ENCODE data around the gene SYT5. TPM values are rescaled to one million over a fixed set of nuclear protein-coding genes. Genes with fewer than 3 reads are reported as not detected.
"Not testable (repeated sequence)": the region's sequence is repeated elsewhere in the genome, so short reads cannot be mapped to it uniquely, and the experiment has no call there.

SYT5 gene
- total RNA-seq, 1 experiment from 2014 or later: not detected

- DNase-seq (ENCODE audit: low read depth in 1 of 2, low spot score in 2 of 2): no peak
- Histone ChIP-seq H3K4me1 (replicated peaks) (no peaks in the 10 kb centered on the region), H3K4me3 (no peak overlapping the region), H3K27ac (no peak overlapping the region), H3K9me3 (replicated peaks) (no peaks in the 10 kb centered on the region), H3K27me3 (replicated peaks) (peaks cover 12% of the 10 kb centered on the region), H3K36me3 (no peaks in the 10 kb centered on the region)
These were observed 23.7 kb downstream of the SYT5 start for GRCh38 chr19:55156202-55157063.

GRCh38 chr19:55155784-55156183, 24.3 kb downstream of the SYT5 start:
- H3K27ac ChIP-seq; H3K4me1 ChIP-seq (replicated peaks); H3K4me3 ChIP-seq; H3K9me3 ChIP-seq (replicated peaks); DNase-seq (ENCODE audit: low read depth in 1 of 2, low spot score in 2 of 2); H3K36me3 ChIP-seq: not testable (repeated sequence)
- peaks cover 12% of the 10 kb centered on the region for H3K27me3 ChIP-seq (replicated peaks)

GRCh38 chr19:55153652-55154264, 26.3 kb downstream of the SYT5 start:
- no peaks in the 10 kb centered on the region for H3K9me3 ChIP-seq (replicated peaks)
- H3K36me3 ChIP-seq: no peaks in the 10 kb centered on the region
- no peak for DNase-seq (ENCODE audit: low read depth in 1 of 2, low spot score in 2 of 2)
- no peak overlapping the region for H3K4me3 ChIP-seq
- H3K4me1 ChIP-seq (replicated peaks): no peaks in the 10 kb centered on the region
- no peak overlapping the region for H3K27ac ChIP-seq
- H3K27me3 ChIP-seq (replicated peaks): peaks cover 24% of the 10 kb centered on the region

- Histone ChIP-seq H3K4me3 (no peak overlapping the region), H3K4me1 (replicated peaks) (no peaks in the 10 kb centered on the region), H3K9me3 (replicated peaks) (no peaks in the 10 kb centered on the region), H3K27ac (no peak overlapping the region), H3K27me3 (replicated peaks) (peaks cover 29% of the 10 kb centered on the region), H3K36me3 (no peaks in the 10 kb centered on the region)
- no peak for DNase-seq (ENCODE audit: low read depth in 1 of 2, low spot score in 2 of 2)
These were observed 28.1 kb downstream of the SYT5 start for GRCh38 chr19:55152017-55152416.

- DNase-seq (ENCODE audit: low read depth in 1 of 2, low spot score in 2 of 2): no peak
- Histone ChIP-seq H3K9me3 (replicated peaks) (no peaks in the 10 kb centered on the region), H3K4me1 (replicated peaks) (no peaks in the 10 kb centered on the region), H3K36me3 (no peaks in the 10 kb centered on the region), H3K4me3 (no peak within 1 kb of the TSS), H3K27ac (no peak within 1 kb of the TSS), H3K27me3 (replicated peaks) (peaks cover 29% of the 10 kb centered on the region)
These were observed 30.7 kb downstream of the SYT5 start, which contains the start of gene TNNT1 for GRCh38 chr19:55149078-55150003. TNNT1 (minus strand) TSS chr19:55149206; CDS start chr19:55147157, 2,049 bp downstream.

- DNase-seq (ENCODE audit: low read depth in 1 of 2, low spot score in 2 of 2): no peak
- Histone ChIP-seq H3K9me3 (replicated peaks) (no peaks in the 10 kb centered on the region), H3K27ac (no peak overlapping the region), H3K27me3 (replicated peaks) (peaks cover 40% of the 10 kb centered on the region), H3K4me1 (replicated peaks) (no peaks in the 10 kb centered on the region), H3K4me3 (no peak overlapping the region), H3K36me3 (no peaks in the 10 kb centered on the region)
These were observed 32.4 kb downstream of the SYT5 start for GRCh38 chr19:55147545-55148251.

- DNase-seq (ENCODE audit: low read depth in 1 of 2, low spot score in 2 of 2): no peak
These were observed 33.3 kb downstream of the SYT5 start for GRCh38 chr19:55146705-55147273.

GRCh38 chr19:55146078-55146704, 33.9 kb downstream of the SYT5 start:
- H3K4me3 ChIP-seq: no peak overlapping the region
- no peak for DNase-seq (ENCODE audit: low read depth in 1 of 2, low spot score in 2 of 2)
- no peak overlapping the region for H3K27ac ChIP-seq

More at GRCh38 chr19:55146705-55147273, 33.3 kb downstream of the SYT5 start:
- Histone ChIP-seq H3K4me1 (replicated peaks) (no peaks in the 10 kb centered on the region), H3K27me3 (replicated peaks) (peaks cover 49% of the 10 kb centered on the region), H3K9me3 (replicated peaks) (no peaks in the 10 kb centered on the region), H3K27ac (no peak overlapping the region), H3K36me3 (no peaks in the 10 kb centered on the region), H3K4me3 (no peak overlapping the region)

GRCh38 chr19:55145232-55145631, 34.9 kb downstream of the SYT5 start:
- Histone ChIP-seq H3K9me3 (replicated peaks) (no peaks in the 10 kb centered on the region), H3K4me1 (replicated peaks) (no peaks in the 10 kb centered on the region), H3K27ac (no peak overlapping the region), H3K27me3 (replicated peaks) (peaks cover 54% of the 10 kb centered on the region), H3K36me3 (no peaks in the 10 kb centered on the region), H3K4me3 (no peak overlapping the region)
- no peak for DNase-seq (ENCODE audit: low read depth in 1 of 2, low spot score in 2 of 2)

More at GRCh38 chr19:55146078-55146704, 33.9 kb downstream of the SYT5 start:
- Histone ChIP-seq H3K27me3 (replicated peaks) (peaks cover 55% of the 10 kb centered on the region), H3K4me1 (replicated peaks) (no peaks in the 10 kb centered on the region), H3K9me3 (replicated peaks) (no peaks in the 10 kb centered on the region), H3K36me3 (no peaks in the 10 kb centered on the region)

GRCh38 chr19:55141696-55142095, 38.4 kb downstream of the SYT5 start:
- Histone ChIP-seq H3K9me3 (replicated peaks) (no peaks in the 10 kb centered on the region), H3K27me3 (replicated peaks) (peaks cover 39% of the 10 kb centered on the region), H3K4me3 (no peak overlapping the region), H3K27ac (no peak overlapping the region), H3K4me1 (replicated peaks) (no peaks in the 10 kb centered on the region), H3K36me3 (no peaks in the 10 kb centered on the region)
- no peak for DNase-seq (ENCODE audit: low read depth in 1 of 2, low spot score in 2 of 2)

GRCh38 chr19:55137915-55138314, 42.2 kb downstream of the SYT5 start:
- Histone ChIP-seq H3K4me3 (no peak overlapping the region), H3K4me1 (replicated peaks) (no peaks in the 10 kb centered on the region), H3K36me3 (no peaks in the 10 kb centered on the region), H3K27ac (no peak overlapping the region), H3K9me3 (replicated peaks) (no peaks in the 10 kb centered on the region), H3K27me3 (replicated peaks) (peaks cover 41% of the 10 kb centered on the region)
- no peak for DNase-seq (ENCODE audit: low read depth in 1 of 2, low spot score in 2 of 2)

- Histone ChIP-seq H3K9me3 (replicated peaks) (no peaks in the 10 kb centered on the region), H3K27ac (no peak overlapping the region), H3K4me3 (no peak overlapping the region), H3K27me3 (replicated peaks) (peaks cover 38% of the 10 kb centered on the region), H3K36me3 (no peaks in the 10 kb centered on the region), H3K4me1 (replicated peaks) (no peaks in the 10 kb centered on the region)
- no peak for DNase-seq (ENCODE audit: low read depth in 1 of 2, low spot score in 2 of 2)
These were observed 43.5 kb downstream of the SYT5 start for GRCh38 chr19:55136399-55137102.

All from SJSA1 (cell line).